Neuron (in vitro differentiated cells): Measurements from ENCODE around the gene OR8G5.
"Not testable (repeated sequence)": the region's sequence is repeated elsewhere in the genome, so short reads cannot be mapped to it uniquely, and the experiment has no call there.

Experiments used
- H2AFZ ChIP-seq: one replicate; pipeline ENCODE4 v1.6.1; 2013; ENCODE audit warnings: low read depth, mild to moderate bottlenecking, inconsistent platforms, low read length, moderate library complexity
- H3K27me3 ChIP-seq: one replicate; pipeline ENCODE4 v1.6.1; 2013; ENCODE audit warnings: low read length; ENCODE audit not compliant: insufficient read depth
- H3K36me3 ChIP-seq: one replicate; pipeline ENCODE4 v1.6.1; 2013; ENCODE audit warnings: low read length; ENCODE audit not compliant: insufficient read depth
- H3K4me1 ChIP-seq: one replicate; pipeline ENCODE4 v1.6.1; 2013; ENCODE audit warnings: low read length; ENCODE audit not compliant: insufficient read depth
- H3K4me3 ChIP-seq: 2 replicates; pipeline ENCODE4 v1.5.1; 2013; ENCODE audit warnings: mild to moderate bottlenecking, low read length, moderate library complexity
- H3K9me3 ChIP-seq: one replicate; pipeline ENCODE4 v1.6.1; 2013; ENCODE audit warnings: low read length

Gene OR8G5

DNA sequence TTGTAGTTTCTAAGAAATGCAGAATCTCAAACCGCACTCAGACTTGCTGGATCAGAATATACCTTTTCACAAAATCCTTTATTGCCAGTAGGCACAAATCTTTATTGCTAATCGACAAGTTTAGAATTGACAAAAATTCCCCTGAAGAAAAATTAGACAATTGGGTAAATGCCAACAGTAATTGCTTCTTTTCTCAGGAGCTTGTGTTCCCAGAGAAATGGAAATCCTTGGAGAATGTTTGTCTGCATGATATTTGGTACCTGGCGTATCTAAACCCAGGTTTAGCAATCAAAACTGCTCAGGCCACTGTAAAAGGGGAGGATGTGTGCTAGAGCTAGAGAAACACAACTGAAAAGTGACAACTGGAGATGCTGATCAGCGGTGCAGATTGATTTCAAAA is at the start of gene OR8G5:
OR8G5 (plus strand) TSS at position 301 of the 400 bp plus-strand sequence. CDS start 8,556 bp downstream, outside the sequence.
- H3K36me3 ChIP-seq, result no peaks in the 10 kb centered on the region
- no peaks in the 10 kb centered on the region for H3K4me1 ChIP-seq
- H2AFZ ChIP-seq, result no peak within 1 kb of the TSS
- H3K9me3 ChIP-seq, result no peaks in the 10 kb centered on the region
- no peaks in the 10 kb centered on the region for H3K27me3 ChIP-seq
- no peak within 1 kb of the TSS for H3K4me3 ChIP-seq

GRCh38 chr11:124207102-124207792 is 48.9 kb upstream of the OR8G5 start:
- Histone ChIP-seq H2AFZ (no peak overlapping the region), H3K4me3 (no peak overlapping the region), H3K27me3 (peaks cover 7% of the 10 kb centered on the region), H3K36me3 (no peaks in the 10 kb centered on the region), H3K4me1 (no peaks in the 10 kb centered on the region), H3K9me3 (no peaks in the 10 kb centered on the region)

- Histone ChIP-seq H3K4me1 (no peaks in the 10 kb centered on the region), H3K9me3 (no peaks in the 10 kb centered on the region), H3K4me3 (no peak overlapping the region), H3K27me3 (no peaks in the 10 kb centered on the region), H3K36me3 (no peaks in the 10 kb centered on the region), H2AFZ (no peak overlapping the region)
Observed at GRCh38 chr11:124209824-124210357, 46.3 kb upstream of the OR8G5 start.

- H2AFZ ChIP-seq, result no peak overlapping the region
- H3K4me1 ChIP-seq, result no peaks in the 10 kb centered on the region
- no peak overlapping the region for H3K4me3 ChIP-seq
- H3K9me3 ChIP-seq, result no peaks in the 10 kb centered on the region
- no peaks in the 10 kb centered on the region for H3K36me3 ChIP-seq
- H3K27me3 ChIP-seq, result no peaks in the 10 kb centered on the region
Observed at GRCh38 chr11:124210421-124210820, 45.8 kb upstream of the OR8G5 start.

DNA sequence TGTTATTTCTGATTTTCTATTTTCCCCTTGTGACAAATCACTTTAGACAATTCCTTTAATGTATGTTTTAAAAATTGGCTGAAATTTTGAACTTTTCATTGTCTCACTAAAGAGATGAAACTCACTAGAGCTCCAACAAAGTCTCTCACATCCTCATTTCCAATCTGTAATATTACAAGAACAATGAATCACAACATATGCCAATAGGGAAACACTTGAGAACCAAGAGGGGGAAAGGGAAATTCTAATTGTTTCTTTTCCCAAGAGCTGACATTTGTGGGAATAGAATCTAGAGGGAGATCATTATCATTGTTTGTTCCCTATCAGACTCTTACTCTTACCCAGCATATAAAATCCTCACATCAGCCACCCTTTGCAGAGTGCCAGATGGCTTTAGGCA is 44.9 kb upstream of the OR8G5 start:
- H3K4me3 ChIP-seq, result no peak overlapping the region
- no peaks in the 10 kb centered on the region for H3K27me3 ChIP-seq
- no peaks in the 10 kb centered on the region for H3K36me3 ChIP-seq
- H3K4me1 ChIP-seq, result no peaks in the 10 kb centered on the region
- no peak overlapping the region for H2AFZ ChIP-seq
- no peaks in the 10 kb centered on the region for H3K9me3 ChIP-seq

DNA sequence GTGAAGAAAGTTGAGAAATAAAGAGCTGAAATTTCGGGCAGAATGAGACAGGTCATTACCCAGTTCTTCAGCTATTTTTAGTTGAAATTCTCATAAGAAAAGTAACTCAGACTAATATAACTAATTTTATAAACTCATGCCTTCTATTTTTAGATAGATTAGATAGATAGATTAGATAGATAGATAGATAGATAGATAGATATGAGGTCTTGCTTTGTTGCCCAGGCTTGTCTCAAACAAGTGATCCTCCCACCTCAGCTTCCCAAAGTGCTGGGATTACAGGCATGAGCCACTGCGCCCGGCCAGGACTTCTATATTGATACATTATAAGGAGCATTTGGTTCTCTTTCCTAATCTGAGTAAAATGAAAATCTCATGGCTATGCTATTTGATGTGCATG is 42.1 kb upstream of the OR8G5 start:
- no peak overlapping the region for H3K4me3 ChIP-seq
- H2AFZ ChIP-seq, result no peak overlapping the region
- no peaks in the 10 kb centered on the region for H3K9me3 ChIP-seq
- no peaks in the 10 kb centered on the region for H3K4me1 ChIP-seq
- no peaks in the 10 kb centered on the region for H3K36me3 ChIP-seq
- no peaks in the 10 kb centered on the region for H3K27me3 ChIP-seq

GRCh38 chr11:124219126-124219525 is 37.0 kb upstream of the OR8G5 start:
- Histone ChIP-seq H3K27me3 (no peaks in the 10 kb centered on the region), H3K4me1 (no peaks in the 10 kb centered on the region), H3K9me3 (no peaks in the 10 kb centered on the region), H3K4me3 (no peak overlapping the region), H2AFZ (no peak overlapping the region), H3K36me3 (no peaks in the 10 kb centered on the region)

- Histone ChIP-seq H3K9me3 (no peaks in the 10 kb centered on the region), H3K4me1 (no peaks in the 10 kb centered on the region), H3K36me3 (no peaks in the 10 kb centered on the region), H3K4me3 (no peak overlapping the region), H3K27me3 (no peaks in the 10 kb centered on the region), H2AFZ (no peak overlapping the region)
Observed at GRCh38 chr11:124222407-124222806, 33.8 kb upstream of the OR8G5 start.

DNA sequence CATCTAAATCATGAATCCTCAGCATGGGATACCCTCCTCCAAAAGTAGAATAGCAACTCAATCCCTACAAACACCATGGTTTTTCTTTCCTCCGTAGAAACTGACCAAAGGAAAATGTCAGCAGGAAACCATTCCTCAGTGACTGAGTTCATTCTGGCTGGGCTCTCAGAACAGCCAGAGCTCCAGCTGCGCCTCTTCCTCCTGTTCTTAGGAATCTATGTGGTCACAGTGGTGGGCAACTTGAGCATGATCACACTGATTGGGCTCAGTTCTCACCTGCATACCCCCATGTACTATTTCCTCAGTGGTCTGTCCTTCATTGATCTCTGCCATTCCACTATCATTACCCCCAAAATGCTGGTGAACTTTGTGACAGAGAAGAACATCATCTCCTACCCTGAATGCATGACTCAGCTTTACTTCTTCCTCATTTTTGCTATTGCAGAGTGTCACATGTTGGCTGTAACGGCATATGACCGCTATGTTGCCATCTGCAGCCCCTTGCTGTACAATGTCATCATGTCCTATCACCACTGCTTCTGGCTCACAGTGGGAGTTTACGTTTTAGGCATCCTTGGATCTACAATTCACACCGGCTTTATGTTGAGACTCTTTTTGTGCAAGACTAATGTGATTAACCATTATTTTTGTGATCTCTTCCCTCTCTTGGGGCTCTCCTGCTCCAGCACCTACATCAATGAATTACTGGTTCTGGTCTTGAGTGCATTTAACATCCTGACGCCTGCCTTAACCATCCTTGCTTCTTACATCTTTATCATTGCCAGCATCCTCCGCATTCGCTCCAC is 31.4 kb upstream of the OR8G5 start:
- not testable (repeated sequence) for H3K9me3 ChIP-seq, H3K36me3 ChIP-seq, H3K4me3 ChIP-seq, H2AFZ ChIP-seq, H3K4me1 ChIP-seq, H3K27me3 ChIP-seq

- Histone ChIP-seq H3K4me3 (no peak overlapping the region), H3K27me3 (peaks cover 2% of the 10 kb centered on the region), H3K9me3 (no peaks in the 10 kb centered on the region), H3K4me1 (no peaks in the 10 kb centered on the region), H2AFZ (no peak overlapping the region), H3K36me3 (no peaks in the 10 kb centered on the region)
Observed at GRCh38 chr11:124225471-124225870, 30.7 kb upstream of the OR8G5 start.

DNA sequence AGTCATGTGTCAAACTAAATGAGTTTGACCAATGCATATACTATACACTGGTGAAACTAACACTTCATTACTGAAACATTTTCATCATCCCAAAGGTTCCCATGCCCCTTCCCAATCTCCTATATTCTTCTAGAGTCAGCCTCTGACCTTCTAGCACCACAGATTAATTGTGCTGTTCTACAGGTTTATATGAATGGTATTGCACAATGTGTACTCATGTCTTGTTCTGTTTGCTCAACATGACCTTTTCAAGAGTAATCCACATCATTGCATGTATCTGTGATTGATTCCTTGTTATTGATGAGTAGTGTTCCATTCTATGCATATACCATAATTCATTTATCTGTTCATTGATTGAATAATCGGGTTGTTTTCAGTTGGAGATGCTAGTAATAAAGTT is 22.8 kb upstream of the OR8G5 start:
- Histone ChIP-seq H3K27me3 (peaks cover 2% of the 10 kb centered on the region), H3K9me3 (no peaks in the 10 kb centered on the region), H3K4me1 (no peaks in the 10 kb centered on the region), H2AFZ (no peak overlapping the region), H3K4me3 (no peak overlapping the region), H3K36me3 (no peaks in the 10 kb centered on the region)

- H3K4me3 ChIP-seq, result no peak overlapping the region
- H2AFZ ChIP-seq, result no peak overlapping the region
- H3K36me3 ChIP-seq, result no peaks in the 10 kb centered on the region
Observed at GRCh38 chr11:124238512-124238911, 17.7 kb upstream of the OR8G5 start.

DNA sequence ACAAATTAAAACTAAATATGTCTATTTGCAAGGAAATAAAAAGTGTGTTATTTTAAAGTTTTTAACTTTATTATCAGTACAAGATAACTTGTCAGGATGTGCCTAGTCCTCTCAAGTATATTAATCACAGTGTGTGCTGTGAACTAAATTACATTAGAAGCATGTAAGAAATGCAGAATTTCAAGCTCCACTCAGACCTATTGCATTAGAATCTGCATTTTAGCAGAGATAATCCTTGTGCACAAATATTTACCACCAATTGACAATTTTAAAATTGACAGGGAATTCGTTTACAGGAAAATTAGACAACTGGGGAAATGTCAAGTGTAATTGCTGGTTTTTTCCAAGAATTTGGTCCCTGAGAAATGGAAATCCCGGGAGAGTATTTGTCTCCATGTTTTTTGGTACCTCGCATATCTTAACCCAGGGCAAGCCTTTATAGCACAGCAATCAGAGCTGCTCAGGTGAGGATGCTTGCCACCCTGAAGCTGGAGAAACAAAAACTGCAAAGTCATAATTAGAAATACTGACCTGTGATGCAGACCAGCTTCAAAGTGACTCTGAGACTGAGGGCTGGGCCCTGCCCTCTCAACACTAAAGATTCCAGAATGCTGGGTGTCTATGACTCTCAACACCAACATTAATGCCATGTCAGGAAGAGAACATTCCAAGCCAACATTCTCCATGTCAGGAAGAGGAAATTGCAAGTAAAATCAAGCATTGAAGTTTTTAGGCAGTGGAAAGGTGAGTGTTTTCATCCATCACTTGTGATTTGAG is 15.4 kb upstream of the OR8G5 start, which contains the start of gene OR8G1:
OR8G1 (plus strand) TSS at position 475 of the 777 bp plus-strand sequence. CDS start 8,581 bp downstream, outside the sequence.
- H3K4me1 ChIP-seq, result no peaks in the 10 kb centered on the region
- no peak within 1 kb of the TSS for H3K4me3 ChIP-seq
- no peaks in the 10 kb centered on the region for H3K27me3 ChIP-seq
- no peaks in the 10 kb centered on the region for H3K36me3 ChIP-seq
- H3K9me3 ChIP-seq, result no peaks in the 10 kb centered on the region
- no peak within 1 kb of the TSS for H2AFZ ChIP-seq

More at GRCh38 chr11:124238512-124238911, 17.7 kb upstream of the OR8G5 start:
- no peaks in the 10 kb centered on the region for H3K27me3 ChIP-seq
- no peaks in the 10 kb centered on the region for H3K9me3 ChIP-seq
- H3K4me1 ChIP-seq, result no peaks in the 10 kb centered on the region
